H1 (cell line): ENCODE data around the gene UBE2V1.

ENCODE experiments used
- ASH2L ChIP-seq: fragments of 200-600, 300-600 bp; sonication (generic); IDR thresholded peaks from one replicate; pipeline ENCODE4 v1.7.1; 2017; ENCODE audit warnings: low read length
- CEBPB ChIP-seq: IDR thresholded peaks from 2 replicates; pipeline ENCODE4 v1.6.1; 2012; ENCODE audit warnings: low read depth, low read length
- EP300 ChIP-seq, 2 experiments: IDR thresholded peaks; 1 replicate in 1 of 2; 2 replicates in 1 of 2; pipeline ENCODE4 v1.6.1; 2011 to 2012; ENCODE audit warnings: low read depth in 2 of 2, low read length in 2 of 2, mild to moderate bottlenecking in 2 of 2, borderline replicate concordance in 1 of 2, inconsistent platforms in 1 of 2, moderate library complexity in 1 of 2
- KDM1A ChIP-seq: fragments of 200-600, 300-600 bp; sonication (generic); IDR thresholded peaks from 2 replicates; pipeline ENCODE4 v1.7.1; 2016; ENCODE audit warnings: mild to moderate bottlenecking, low read length, borderline replicate concordance
- NRF1 ChIP-seq: IDR thresholded peaks from 2 replicates; pipeline ENCODE4 v1.6.1; 2011; ENCODE audit warnings: mild to moderate bottlenecking, low read depth, low read length, improper control_type of control experiment
- PHF8 ChIP-seq: fragments of 200-600 bp; sonication (generic); conservative IDR thresholded peaks from 2 replicates; pipeline ENCODE4 v1.7.1; 2012; ENCODE audit warnings: low read depth, mild to moderate bottlenecking, inconsistent platforms, low read length, moderate library complexity
- RFX5 ChIP-seq: IDR thresholded peaks from 2 replicates; pipeline ENCODE4 v1.6.1; 2011; ENCODE audit warnings: low read depth, low read length, improper control_type of control experiment, borderline replicate concordance
- TF ChIP-seq, protein P1 (sequence below), 3 experiments: IDR thresholded peaks; 1 replicate in 2 of 3; 2 replicates in 1 of 3; pipeline versions ENCODE4 v1.5.1 to v1.6.1; 2011; ENCODE audit warnings: low read length in 3 of 3, mild to moderate bottlenecking in 3 of 3, inconsistent platforms in 2 of 3, low read depth in 1 of 3, moderate library complexity in 1 of 3; ENCODE audit not compliant: insufficient read depth in 1 of 3; ENCODE audit errors: control extremely low read depth in 1 of 3

DNA sequence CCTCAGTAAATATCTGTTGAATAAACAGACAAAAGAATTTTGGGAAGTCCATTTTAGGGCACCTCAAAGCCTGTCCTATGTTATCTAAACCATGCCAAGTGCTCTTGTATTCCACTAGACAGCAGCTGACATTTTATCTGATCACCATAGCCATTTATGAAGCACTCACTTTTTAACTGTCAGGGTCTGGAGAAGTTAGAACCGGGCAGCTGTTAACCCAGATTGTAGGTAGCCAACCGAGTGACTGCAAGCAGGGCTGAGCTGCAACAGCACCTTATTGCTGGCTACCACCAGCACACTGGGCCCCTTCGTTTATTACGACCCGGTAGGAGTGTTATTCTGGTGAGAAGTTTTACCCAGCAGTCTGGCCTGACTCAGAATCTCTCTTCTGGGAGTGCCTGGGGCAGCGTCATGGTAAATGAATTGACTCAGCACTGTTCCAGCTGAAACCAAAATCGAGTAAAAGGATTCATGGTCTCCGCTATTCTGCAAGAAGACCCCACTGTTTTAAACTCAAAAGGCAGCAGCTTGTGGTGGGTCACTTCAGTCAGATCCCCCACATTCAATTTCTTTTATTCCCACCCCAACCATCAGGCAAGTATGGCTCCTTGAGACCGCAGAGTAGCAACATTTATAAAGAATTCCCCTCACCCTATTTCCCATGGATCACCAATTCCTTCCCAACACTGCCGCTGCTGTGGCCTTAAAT lies 1.7 kb downstream of the UBE2V1 start:
- no peak for TF ChIP-seq PHF8
- TF ChIP-seq, protein P1, sequence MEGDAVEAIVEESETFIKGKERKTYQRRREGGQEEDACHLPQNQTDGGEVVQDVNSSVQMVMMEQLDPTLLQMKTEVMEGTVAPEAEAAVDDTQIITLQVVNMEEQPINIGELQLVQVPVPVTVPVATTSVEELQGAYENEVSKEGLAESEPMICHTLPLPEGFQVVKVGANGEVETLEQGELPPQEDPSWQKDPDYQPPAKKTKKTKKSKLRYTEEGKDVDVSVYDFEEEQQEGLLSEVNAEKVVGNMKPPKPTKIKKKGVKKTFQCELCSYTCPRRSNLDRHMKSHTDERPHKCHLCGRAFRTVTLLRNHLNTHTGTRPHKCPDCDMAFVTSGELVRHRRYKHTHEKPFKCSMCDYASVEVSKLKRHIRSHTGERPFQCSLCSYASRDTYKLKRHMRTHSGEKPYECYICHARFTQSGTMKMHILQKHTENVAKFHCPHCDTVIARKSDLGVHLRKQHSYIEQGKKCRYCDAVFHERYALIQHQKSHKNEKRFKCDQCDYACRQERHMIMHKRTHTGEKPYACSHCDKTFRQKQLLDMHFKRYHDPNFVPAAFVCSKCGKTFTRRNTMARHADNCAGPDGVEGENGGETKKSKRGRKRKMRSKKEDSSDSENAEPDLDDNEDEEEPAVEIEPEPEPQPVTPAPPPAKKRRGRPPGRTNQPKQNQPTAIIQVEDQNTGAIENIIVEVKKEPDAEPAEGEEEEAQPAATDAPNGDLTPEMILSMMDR (IDR thresholded peaks at IDR 0.05; ENCODE audit: control extremely low read depth in 1 of 3, insufficient read depth in 1 of 3, low read depth in 1 of 3, low read length in 3 of 3) = no peak
- TF ChIP-seq NRF1 = no peak
- TF ChIP-seq ASH2L = no peak
- no peak for TF ChIP-seq RFX5
- TF ChIP-seq EP300 (IDR thresholded peaks at IDR 0.05; ENCODE audit: borderline replicate concordance in 1 of 2, low read depth in 2 of 2, low read length in 2 of 2) = no peak
- TF ChIP-seq CEBPB = no peak
- TF ChIP-seq KDM1A = no peak
